HG03439 (cell line): Measurements from ENCODE around the gene EBF4.

Experiments
- ATAC-seq: cut with Tn5 transposase; IDR thresholded peaks from one replicate; pipeline ENCODE4 v1.9.1; 2021; ENCODE audit warnings: mild to moderate bottlenecking, moderate library complexity; ENCODE audit not compliant: unreplicated experiment

EBF4 gene

DNA sequence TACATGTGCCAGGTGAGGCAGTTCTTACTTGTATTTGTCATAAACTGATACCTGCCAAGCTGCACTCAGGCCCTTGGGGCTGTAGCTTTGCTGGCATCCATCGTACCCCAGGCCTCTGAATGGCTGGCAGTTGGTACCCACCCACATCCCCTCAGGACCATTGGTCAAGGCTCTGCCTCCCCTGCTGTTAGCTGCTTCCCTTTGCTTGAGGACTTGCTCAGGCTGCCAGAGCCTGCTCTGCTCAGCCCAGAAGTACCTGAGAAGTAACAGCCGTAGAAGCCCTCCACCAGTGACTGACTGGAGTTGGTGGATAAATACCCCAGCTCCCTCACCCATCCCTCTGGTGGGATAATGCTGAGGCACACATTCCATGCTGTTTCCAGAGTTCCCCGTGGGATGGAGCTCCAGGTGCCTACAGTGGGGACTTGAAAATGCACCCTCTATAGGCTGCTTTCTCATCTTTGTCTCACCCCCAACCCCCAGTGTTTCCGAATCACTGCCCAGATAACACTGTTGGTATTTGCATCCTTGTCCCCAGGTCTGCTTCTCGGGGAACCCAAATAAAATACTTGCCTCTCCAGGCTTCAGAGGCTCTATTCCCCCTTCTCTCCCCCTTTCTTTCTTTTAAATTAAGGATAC is 7.3 kb downstream of the EBF4 start:
- no peak for ATAC-seq

DNA sequence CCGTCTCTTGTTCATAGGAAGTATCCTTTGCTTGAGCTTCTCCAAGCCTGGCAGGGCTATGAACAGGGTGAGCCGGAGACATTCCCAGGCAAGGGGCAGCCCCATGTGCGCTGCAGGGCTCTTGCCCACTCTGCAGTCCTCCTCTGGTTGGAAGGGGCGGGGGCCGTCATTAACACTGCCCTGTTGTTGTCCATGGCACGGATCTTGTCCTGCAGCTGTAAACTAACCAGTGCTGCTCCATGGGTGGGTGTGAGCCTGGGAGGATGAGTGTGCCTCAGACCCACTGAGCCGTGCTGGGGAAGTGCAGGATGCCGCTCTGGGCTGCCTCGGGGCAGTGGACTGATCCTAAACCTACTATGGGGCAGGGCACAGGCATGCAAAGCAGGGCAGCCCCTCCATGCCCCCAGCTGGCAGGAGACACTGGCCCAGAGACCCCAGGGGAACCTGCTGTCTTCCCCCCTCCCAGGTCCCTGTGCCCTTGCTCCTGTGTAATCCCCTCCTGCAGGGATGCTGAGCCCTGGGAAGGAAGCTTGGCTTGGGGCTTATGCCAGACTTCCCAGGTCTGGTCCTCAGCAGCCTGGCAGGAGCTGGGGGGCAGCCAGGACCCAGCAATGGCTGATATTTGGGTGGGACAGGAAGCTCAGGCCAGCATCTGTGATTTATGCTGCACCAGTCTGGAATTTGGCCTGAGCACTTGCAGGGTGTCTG is 8.5 kb downstream of the EBF4 start:
- no peak for ATAC-seq

DNA sequence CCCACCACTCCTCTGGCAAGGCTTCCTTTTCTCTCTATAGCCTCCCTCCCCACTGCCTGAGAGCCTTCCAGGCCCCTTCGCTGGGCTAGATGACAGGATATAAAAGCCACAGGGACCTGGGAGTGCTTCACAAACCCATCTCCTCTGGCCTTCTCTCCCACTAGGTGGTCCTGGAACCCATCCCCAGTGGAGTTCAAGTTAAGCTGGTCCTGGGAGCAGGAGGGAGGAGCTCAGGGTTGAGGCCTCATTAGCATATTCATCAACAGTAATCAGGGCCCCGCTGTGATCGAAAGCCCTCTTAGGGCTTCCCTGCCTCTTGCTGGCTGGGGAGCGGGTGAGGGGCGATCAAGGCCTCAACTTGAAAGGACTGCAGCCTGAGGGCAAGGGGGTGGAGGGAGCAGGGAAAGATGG is 9.1 kb downstream of the EBF4 start:
- ATAC-seq, result no peak

DNA sequence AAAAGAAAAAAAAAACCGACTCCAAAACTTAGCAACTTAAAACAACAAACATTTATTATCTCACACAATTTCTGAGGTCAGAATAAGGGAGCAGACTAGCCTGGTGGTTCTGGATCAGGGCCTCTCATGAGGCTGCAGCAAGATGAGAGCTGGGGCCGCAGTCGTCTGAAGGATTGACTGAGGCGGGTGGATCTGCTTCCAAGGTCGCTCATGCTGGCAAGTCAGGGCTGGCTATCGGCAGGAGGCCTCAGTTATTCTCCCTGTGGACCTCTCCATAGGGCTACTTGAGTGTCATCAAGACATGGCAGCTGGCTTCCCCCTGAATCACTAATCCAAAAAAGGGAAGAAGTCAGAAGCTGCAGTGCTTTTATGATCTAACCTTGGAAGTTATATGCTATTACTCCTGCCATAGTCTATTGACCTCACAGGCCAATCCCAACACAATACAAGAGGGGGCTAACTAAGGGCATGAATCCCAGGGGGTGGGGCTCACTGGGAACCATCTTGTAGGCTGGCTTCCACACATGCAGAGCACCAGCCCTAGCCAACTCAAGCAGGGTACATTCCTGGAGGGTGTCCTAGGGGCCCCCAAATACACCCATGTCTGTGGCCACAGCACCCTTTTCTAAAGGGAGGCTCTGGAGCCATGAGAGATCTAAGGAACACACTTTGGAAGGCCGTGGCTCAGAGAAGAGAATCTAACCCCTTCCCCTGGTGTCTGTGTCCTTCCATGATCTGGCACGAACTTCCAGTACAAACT is 11.3 kb downstream of the EBF4 start:
- ATAC-seq, result no peak

DNA sequence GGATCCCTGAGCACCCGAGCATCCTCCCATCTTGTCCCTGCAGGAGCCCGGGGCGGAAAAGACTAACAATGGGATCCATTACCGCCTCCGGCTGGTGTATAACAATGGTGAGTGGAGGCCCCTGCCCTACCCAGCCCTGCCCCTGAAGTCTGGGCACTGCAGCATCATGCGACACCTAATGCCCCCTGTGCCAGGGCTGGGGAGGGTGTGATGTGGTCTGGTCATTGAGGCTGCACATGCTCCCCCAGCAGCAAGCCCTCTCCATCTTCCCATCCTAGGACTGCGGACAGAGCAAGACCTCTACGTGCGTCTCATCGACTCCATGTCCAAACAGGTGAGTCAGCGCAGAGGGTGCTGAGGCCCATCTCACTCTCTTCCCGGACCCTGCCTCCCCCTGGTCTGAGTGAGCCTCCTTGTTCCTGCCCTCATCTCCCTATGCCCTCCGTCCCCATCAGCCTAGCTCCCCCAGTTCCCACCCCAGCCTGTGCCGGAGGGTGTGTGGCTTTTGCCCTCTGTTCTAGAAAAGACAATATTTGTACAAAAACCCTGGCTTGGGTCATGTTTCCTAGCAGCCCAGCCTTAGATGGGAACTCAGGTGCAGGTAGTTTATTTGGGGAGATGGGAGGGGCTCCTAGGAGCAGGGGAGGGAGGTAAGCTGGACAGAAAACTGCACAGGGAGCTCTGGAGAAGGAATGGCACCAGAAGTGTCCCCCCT is 13.5 kb downstream of the EBF4 start:
- no peak for ATAC-seq

DNA sequence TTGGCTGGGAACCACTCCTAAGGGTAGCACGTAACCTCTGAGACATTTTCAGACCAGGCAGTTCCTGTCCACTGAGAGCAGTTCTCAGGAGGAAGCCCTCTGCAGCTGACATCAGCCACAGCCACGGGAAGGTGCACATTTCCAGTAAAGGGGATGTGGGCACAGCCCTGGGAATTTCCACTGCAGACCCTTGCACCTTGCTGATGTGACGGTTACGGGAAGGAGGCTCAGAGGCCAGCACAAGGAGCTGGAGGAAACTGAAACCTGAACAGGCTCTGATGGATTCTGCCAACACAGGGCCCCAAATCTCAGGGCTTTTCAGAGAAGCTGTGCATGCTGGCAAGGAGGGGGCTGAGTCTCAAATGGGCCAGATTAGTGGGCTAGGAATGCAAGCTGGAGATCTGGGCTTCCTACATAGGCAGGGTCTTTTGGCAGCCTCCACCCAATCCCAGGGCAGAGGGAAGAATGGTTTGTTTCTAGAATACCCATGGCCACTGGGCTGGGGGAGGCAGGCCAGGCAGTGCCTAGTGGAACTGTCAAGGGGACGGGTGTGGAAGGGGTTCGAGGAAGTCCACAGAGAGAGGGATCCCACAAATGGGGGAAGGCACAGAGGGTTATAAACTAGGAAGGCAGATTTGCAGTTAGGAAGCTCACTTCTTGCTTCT is 14.2 kb downstream of the EBF4 start:
- ATAC-seq, result no peak

DNA sequence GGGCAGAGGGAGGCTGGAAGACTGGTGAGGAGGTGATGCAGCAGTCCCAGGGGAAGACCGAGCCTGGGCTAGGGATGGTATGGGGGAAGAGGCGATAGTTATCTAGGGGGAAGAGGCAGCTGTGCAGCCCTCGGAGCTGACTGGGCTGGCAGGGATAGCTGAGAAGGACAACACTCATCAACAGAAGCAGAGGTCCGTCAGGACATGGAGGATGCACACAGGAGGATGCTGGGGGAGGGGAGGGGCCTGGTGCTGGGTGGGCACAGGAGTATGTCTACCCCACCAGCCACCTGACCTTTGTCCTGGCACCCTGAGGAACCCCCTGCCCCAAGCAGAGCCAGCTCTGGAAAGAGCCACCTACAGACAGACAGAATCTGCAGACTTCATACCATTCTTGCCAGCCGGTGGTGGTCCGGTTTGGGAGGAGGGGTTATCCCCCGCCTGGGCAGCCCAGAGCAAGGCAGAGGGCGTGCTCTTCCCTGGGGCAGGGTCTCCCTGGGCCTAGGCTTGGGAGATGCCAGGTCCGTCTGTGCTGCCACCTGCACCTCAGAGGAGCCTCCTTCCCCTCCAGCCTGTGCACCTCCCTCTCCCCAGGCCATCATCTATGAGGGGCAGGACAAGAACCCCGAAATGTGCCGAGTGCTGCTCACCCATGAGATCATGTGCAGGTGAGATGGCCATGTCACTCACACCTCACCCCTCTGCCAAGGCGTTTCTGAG is 14.9 kb downstream of the EBF4 start:
- no peak for ATAC-seq

DNA sequence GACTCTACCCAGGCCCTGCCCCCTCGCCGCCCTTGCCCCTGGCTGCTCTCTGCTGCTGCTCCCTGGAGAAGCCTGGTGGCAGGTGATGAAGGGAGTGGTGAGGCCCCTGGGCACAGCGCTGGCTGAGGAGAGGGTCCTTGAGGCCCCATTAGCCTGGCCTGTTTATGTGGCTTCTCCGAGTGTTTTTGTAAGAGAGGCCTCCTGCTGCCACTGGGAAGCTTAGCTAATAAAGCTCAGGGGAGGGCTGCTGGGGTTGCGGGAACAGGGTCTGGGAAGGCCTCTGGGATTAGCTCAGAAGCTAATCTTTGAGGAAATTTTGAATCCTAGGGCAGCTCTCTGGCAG is 15.5 kb downstream of the EBF4 start:
- no peak for ATAC-seq

DNA sequence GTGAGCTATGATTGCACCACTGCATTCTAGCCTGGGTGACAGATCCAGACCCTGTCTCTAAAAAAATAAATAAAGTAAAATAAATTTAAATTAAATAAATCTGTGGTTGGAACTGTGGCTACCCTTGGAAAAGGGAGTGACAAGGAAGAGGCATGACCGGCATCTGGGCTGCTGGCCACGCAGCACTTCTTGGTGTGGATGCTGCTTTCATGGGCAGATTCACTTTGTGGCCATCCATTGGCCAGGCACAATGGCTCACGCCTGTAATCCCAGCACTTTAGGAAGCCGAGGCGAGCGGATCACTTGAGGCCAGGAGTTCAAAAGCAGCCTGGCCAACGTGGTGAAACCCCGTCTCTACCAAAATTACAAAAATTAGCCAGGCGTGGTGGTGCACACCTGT is 16.1 kb downstream of the EBF4 start:
- ATAC-seq, result no peak

DNA sequence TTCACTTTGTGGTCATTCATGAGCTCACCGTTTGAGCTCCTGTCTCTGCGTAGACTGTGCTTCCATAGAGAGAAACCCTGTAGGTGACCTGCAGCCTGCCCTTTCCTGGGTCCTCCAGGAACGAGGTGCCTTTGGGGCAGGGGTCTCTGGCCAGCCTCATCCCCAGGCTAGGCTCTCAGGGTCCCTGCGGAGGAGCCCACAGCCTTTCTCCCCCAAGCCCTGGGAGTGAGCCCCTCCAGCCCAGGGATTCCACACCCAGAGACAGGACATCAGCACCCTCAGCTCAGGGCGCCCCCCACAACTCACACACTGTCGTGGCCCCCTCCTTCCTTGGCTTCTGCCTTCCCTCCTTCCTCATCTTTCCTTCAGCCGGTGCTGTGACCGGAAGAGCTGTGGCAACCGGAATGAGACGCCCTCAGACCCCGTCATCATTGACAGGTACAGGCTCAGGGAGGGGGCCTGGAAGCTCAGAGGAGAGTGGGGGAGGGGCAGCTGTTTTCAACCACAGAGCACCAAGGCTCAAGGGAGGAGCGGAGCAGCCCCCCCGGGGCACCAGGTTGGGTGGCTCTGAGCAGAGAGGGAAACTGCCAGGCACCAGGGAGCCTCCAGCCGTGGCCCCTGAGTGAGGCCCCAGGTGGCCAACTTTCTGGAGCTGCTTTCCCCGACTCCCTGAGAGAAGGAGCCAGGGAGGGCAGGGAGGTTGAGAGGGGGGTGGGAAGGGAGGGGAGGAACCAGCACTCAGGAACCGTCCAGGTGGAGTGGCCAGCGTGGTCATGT is 16.8 kb downstream of the EBF4 start:
- ATAC-seq, result no peak

DNA sequence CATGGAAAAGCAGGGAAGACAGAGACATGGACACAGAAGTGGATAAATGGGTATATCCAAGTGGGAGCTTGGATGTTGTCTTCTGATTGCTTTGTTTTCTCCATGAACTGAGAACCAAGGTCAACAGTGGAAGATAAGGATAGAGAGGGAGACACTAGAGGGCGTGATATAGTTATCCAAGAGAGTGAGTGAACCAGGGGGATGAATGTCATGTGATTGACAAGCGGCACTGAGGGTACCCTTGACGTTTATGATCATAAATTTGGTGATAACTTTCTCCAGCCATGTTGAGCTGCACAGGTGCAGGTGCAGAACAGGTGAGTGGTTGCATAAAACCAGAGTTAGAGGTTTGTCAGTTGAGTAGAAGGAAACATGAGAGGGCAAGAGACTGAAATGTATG is 20.7 kb downstream of the EBF4 start:
- no peak for ATAC-seq

DNA sequence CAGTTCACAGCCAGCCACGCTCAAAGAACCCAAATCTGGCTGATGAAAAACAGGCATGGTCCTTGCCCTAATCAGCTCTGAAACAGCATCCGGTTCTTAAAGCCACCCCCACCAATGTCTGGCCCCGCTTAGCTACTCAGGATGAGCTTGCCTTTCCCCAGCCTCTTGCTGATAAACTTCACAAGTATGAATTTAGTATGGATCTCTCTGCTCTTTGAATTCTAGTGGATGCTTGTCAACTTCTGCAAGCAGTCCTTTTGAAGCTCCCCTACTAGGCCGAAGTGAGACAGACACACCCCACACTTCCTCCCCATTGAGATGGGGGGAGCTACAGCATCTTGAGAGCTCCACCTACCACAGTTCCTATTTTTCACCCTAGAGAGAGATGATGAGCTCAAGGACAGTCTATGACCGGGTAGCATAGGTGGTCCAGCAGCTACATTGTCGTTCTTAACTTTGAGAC is 36.7 kb downstream of the EBF4 start:
- ATAC-seq, result no peak

DNA sequence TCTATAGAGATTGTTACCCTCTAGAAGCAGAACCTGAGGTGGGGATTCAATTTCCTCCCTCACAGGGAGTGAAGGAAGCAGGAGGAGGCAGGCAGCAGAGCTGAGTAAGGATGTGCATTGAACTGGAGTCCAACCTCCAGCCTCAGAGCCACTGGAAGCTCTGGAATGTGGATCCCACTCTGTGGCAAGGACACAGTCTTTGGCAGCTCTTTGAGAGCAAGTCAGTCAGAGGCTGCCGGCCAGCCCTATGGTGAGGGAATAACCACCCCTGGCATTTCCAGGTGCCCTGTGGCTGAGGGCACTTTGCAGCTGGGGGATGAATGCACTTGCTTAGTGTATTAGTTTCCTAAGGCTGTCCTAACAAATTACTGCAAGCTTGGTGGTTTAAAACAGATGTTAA is 37.2 kb downstream of the EBF4 start:
- ATAC-seq, result no peak

DNA sequence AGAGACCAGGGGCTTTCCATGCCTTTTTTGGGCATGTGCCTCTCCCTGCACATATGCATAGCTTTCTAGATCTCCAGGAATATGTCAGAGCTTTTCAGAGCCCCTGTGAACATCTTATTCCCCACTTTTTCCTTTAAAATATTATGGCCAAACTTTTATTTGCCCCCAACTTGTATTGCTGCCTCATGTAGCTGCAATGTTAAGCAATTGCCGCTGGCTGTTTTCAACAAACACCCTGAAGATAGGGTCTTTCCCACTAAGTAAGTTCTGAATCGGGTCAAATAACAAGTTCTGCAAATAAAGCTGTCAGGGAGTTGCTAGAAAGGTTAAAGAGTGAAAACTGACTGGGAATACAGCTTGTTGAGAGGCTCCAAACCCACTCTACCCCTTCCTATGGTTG is 42.3 kb downstream of the EBF4 start:
- ATAC-seq, result no peak

DNA sequence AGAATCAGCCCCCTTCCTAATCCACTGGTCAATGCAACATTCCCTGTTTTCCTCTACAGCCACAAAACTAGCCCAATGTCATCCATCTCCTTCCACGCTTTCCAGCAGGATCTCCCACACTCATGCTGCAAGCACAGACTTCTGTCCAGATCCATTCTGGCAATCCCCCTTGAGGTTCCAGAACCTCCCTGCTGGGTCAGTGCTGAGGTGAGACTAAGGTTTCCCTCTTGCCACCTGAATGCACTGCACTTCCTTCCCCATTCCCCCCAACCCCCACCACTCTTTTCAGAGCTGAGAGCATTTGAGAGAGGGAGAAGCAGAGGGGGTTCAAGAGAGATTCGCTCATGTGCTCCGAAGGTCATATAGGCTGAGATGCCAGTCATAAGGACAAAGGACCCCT is 43.9 kb downstream of the EBF4 start:
- no peak for ATAC-seq

DNA sequence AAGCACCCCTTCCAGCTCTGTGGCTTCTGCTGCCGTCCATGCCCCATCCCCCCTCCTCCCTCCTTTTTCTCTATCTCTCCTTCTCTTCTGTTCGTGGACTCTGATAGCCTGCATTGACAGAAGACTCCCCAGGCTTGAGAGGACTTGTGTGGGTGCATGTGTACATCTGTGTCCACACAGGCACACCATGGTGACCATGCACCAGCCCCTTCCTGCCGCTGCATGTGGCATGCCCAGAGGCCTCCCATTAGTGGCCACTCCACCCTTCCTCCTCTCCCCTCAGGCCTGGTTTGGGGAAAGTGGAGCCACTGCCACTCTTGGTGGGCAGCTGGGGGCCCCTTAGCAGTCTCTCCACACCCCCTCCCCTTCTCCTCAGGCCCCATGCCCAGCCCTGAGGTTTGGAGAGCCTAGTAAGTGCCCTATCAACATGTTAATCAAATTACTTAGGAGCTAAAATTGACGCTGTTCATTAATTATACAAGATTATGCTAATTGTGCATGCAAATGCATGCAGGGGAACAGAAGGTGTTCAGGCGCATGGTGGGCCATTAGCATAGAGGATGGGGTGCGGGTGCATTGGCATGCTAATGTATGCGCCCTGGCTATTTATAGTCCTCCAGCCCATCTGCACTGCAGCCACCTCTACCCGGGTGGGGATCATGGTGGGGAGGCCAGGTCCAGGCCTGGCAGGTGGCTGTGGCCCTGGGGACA is 45.9 kb downstream of the EBF4 start:
- no peak for ATAC-seq

DNA sequence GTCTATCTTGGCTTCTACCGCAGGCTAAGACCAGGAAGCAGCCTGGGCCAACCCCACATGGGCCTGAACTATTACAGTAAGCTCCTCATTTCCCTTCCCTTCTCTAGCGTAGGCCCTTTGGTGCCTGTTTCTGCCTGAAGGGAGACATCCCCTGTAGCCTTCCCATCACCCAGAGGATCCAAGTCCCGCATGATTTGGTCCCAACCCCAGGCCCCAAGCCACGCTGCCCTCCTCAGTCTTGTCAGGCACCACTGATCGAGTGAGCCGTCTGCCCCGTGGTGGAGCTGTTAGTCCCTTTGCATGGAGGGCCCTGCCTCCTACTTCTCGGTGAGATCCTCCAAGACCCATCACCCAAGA is 46.4 kb downstream of the EBF4 start:
- ATAC-seq, result no peak

DNA sequence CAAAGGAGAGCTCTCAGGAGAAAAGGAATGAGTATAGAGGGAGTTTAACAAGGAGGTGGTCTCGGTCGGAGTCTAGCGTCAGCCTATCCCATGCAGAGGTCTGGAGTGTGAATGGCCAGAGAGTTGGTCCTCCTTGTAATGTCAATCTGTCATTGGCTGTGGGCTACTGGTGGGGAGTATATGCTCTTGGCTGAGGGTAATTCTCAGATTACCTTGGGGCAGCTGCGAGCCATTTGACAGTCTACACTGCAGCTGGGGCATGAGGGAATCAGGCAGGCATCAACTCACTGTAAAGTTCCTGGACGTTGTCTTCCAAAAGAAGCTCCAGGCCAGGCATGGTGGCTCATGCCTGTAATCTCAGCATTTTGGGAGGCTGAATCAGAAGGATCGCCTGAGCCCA is 48.1 kb downstream of the EBF4 start:
- ATAC-seq, result no peak

DNA sequence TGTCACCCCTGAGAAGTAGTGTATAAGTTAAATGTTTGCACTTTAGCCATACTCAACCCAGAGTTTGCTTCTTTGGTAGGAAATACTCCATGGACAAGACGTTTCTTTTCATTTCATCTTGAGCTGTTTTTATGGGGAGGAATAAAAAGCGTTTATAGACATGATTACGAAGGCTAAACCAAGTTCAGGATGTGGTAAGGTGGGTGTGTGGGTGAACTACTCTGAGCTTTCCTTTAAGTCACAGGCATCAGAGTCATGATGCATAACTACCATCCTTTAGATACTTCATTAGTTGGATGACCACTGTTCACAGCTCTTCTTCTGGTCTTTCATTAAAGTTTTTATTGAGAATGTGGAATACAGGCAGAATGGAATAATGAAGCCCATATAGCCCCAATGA is 48.9 kb downstream of the EBF4 start:
- ATAC-seq, result no peak
